Activated T-cell treated with anti-CD3 and anti-CD28 coated beads for 4 hours (primary cell): ENCODE data around the gene C9orf40.

ENCODE experiments used
- DNase-seq: peaks from one replicate; pipeline ENCODE4 v3.0.0-alpha.2; 2020

C9orf40 gene

GRCh38 chr9:74952201-74953151, at the start of gene C9orf40:
Gene C9orf40 (minus strand): TSS chr9:74952912. CDS start chr9:74952611, 301 bp downstream.
- DNase-seq: peak; percentile 88

- no peak for DNase-seq
Observed at GRCh38 chr9:75001719-75002421, 49.2 kb upstream of the C9orf40 start.

- no peak for DNase-seq
Observed at GRCh38 chr9:75000835-75001234, 48.1 kb upstream of the C9orf40 start.

GRCh38 chr9:74985041-74985440, 32.3 kb upstream of the C9orf40 start:
- no peak for DNase-seq

GRCh38 chr9:74983709-74984108, 31.0 kb upstream of the C9orf40 start:
- no peak for DNase-seq

GRCh38 chr9:74979844-74980243, 27.1 kb upstream of the C9orf40 start:
- DNase-seq: no peak

GRCh38 chr9:74977287-74977686, 24.6 kb upstream of the C9orf40 start:
- DNase-seq: no peak

GRCh38 chr9:74975538-74975937, 22.8 kb upstream of the C9orf40 start:
- no peak for DNase-seq

- no peak for DNase-seq
Observed at GRCh38 chr9:74974558-74974957, 21.8 kb upstream of the C9orf40 start.

GRCh38 chr9:74973714-74974113, 21.0 kb upstream of the C9orf40 start:
- DNase-seq: no peak

GRCh38 chr9:74963056-74963455, 10.3 kb upstream of the C9orf40 start:
- no peak for DNase-seq

GRCh38 chr9:74961496-74961895, 8.8 kb upstream of the C9orf40 start:
- DNase-seq: no peak

GRCh38 chr9:74960561-74960960, 7.8 kb upstream of the C9orf40 start:
- DNase-seq: no peak

- DNase-seq: no peak
Observed at GRCh38 chr9:74958587-74958986, 5.9 kb upstream of the C9orf40 start.

GRCh38 chr9:74953235-74953751, 581 bp upstream of the C9orf40 start:
- DNase-seq: no peak

- peak; percentile 14 for DNase-seq
Observed at GRCh38 chr9:74951725-74952151, 974 bp downstream of the C9orf40 start.

- DNase-seq: no peak
Observed at GRCh38 chr9:74951107-74951720, 1.5 kb downstream of the C9orf40 start.

- no peak for DNase-seq
Observed at GRCh38 chr9:74949859-74950855, 2.6 kb downstream of the C9orf40 start.

GRCh38 chr9:74948937-74949336, 3.8 kb downstream of the C9orf40 start:
- DNase-seq: no peak

- no peak for DNase-seq
Observed at GRCh38 chr9:74946686-74947085, 6.0 kb downstream of the C9orf40 start.

- DNase-seq: peak; percentile 19
Observed at GRCh38 chr9:74942801-74943200, 9.9 kb downstream of the C9orf40 start.

- DNase-seq: no peak
Observed at GRCh38 chr9:74940600-74940999, 12.1 kb downstream of the C9orf40 start.
